Uterus (tissue), 4 donors: ENCODE data around the gene TMEM87A. TPM values are rescaled to one million over a fixed set of nuclear protein-coding genes. Genes with fewer than 3 reads are reported as not detected.
A peak's percentile ranks its signal among the peaks of the same experiment; 100 is the strongest.

ENCODE experiments used
- DNase-seq, 2 donors: peaks; one replicate each; pipeline ENCODE4 v3.0.0-alpha.2; 2019 to 2020
- H3K27ac ChIP-seq, 2 donors: fragments of 200-600 bp; sonication (generic); 1 replicate in 1 of 2; 2 replicates in 1 of 2; pipeline ENCODE4 v1.5.1; 2016 to 2018
- H3K27me3 ChIP-seq, 2 donors: fragments of 200-600 bp; sonication (generic); one replicate each; pipeline ENCODE4 v1.5.1; 2018 to 2019; ENCODE audit warnings: control low read depth in 1 of 2
- H3K36me3 ChIP-seq, 2 donors: fragments of 200-600 bp; sonication (generic); one replicate each; pipeline ENCODE4 v1.5.1; 2019; ENCODE audit warnings: control low read depth in 1 of 2
- H3K4me1 ChIP-seq, 2 donors: fragments of 200-600 bp; sonication (generic); one replicate each; pipeline ENCODE4 v1.5.1; 2018 to 2019; ENCODE audit warnings: control low read depth in 1 of 2
- H3K4me3 ChIP-seq, 2 donors: fragments of 200-600 bp; sonication (generic); 1 replicate in 1 of 2; 2 replicates in 1 of 2; pipeline ENCODE4 v1.5.1; 2018 to 2019; ENCODE audit warnings: mild to moderate bottlenecking in 1 of 2
- H3K9me3 ChIP-seq, 2 donors: fragments of 200-600 bp; sonication (generic); one replicate each; pipeline ENCODE4 v1.5.1; 2019; ENCODE audit warnings: control low read depth in 1 of 2
- POLR2A ChIP-seq, 2 donors: fragments of 450-650 bp; IDR thresholded peaks; one replicate each; pipeline ENCODE4 v1.6.1; 2016; ENCODE audit warnings: antibody characterized with exemption in 2 of 2, mild to moderate bottlenecking in 1 of 2, moderate library complexity in 1 of 2
- intact Hi-C: fragments of 100-400 bp; cut with DNase I; formaldehyde crosslinking; loops from one replicate; pipeline ENCODE4 v1.15.1; 2023; ENCODE audit warnings: low total_unique reads
- total RNA-seq, 4 donors: library from RNA; depleted of rRNA in 3 of 4; stranded (reverse); fragments of >200 nt in 3 of 4; gene quantifications; one replicate each; pipeline versions ENCODE4 v1.1.0 to v1.2.4, GENCODE V29; 2014 to 2023
- TF ChIP-seq, protein P1 (sequence below), 4 experiments: fragments of 200-600 bp in 2 of 4; fragments of 450-650 bp in 2 of 4; sonication (generic) in 2 of 4; IDR thresholded peaks; one replicate each; pipeline ENCODE4 v1.5.1; 2016 to 2019; ENCODE audit warnings: antibody characterized with exemption in 4 of 4, mild to moderate bottlenecking in 2 of 4, moderate library complexity in 1 of 4
- donor health status: DM: yes; HTN: yes; CAD: no.

The TMEM87A gene
- total RNA-seq, 4 donors from 2014 or later = 25.4 to 96.5 (median 66.6) TPM

DNA sequence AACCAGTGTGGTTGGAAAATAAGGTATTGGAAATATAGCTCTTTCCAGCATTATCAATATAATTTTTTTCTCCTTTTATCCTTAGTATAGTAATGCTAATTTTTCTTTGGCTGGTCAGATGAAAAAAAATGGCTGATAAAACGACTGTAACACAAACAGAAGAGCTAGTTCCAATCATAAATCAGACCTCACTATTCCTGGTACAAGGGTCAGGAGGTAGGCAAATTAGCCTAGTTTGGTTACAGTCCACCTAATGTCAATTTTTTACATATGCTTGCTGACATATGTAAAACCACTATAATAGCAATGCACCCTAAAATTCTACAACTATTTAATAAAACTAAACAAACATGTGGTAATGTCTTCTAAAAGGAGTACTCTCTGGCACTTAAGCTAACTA is 45.2 kb downstream of the TMEM87A start:
- TF ChIP-seq, protein P1, sequence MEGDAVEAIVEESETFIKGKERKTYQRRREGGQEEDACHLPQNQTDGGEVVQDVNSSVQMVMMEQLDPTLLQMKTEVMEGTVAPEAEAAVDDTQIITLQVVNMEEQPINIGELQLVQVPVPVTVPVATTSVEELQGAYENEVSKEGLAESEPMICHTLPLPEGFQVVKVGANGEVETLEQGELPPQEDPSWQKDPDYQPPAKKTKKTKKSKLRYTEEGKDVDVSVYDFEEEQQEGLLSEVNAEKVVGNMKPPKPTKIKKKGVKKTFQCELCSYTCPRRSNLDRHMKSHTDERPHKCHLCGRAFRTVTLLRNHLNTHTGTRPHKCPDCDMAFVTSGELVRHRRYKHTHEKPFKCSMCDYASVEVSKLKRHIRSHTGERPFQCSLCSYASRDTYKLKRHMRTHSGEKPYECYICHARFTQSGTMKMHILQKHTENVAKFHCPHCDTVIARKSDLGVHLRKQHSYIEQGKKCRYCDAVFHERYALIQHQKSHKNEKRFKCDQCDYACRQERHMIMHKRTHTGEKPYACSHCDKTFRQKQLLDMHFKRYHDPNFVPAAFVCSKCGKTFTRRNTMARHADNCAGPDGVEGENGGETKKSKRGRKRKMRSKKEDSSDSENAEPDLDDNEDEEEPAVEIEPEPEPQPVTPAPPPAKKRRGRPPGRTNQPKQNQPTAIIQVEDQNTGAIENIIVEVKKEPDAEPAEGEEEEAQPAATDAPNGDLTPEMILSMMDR (IDR thresholded peaks at IDR 0.05) = no peak
- no peak for TF ChIP-seq POLR2A (IDR thresholded peaks at IDR 0.05)
- Histone ChIP-seq H3K27me3 (no peaks in the 10 kb centered on the region), H3K36me3 (no peaks in the 10 kb centered on the region), H3K4me3 (no peak overlapping the region), H3K4me1 (no peaks in the 10 kb centered on the region), H3K27ac (no peak overlapping the region), H3K9me3 (no peaks in the 10 kb centered on the region)
- no peak for DNase-seq
- intact Hi-C loops = no loop called here

GRCh38 chr15:42226648-42227047 is 46.6 kb downstream of the TMEM87A start:
- no peaks in the 10 kb centered on the region for H3K27me3 ChIP-seq
- H3K27ac ChIP-seq = no peak overlapping the region
- no peak for TF ChIP-seq POLR2A (IDR thresholded peaks at IDR 0.05)
- TF ChIP-seq, protein P1 (IDR thresholded peaks at IDR 0.05) = no peak
- intact Hi-C loops = no loop called here
- no peak overlapping the region for H3K4me3 ChIP-seq
- H3K36me3 ChIP-seq = no peaks in the 10 kb centered on the region
- no peaks in the 10 kb centered on the region for H3K4me1 ChIP-seq
- DNase-seq = no peak
- H3K9me3 ChIP-seq = no peaks in the 10 kb centered on the region

DNA sequence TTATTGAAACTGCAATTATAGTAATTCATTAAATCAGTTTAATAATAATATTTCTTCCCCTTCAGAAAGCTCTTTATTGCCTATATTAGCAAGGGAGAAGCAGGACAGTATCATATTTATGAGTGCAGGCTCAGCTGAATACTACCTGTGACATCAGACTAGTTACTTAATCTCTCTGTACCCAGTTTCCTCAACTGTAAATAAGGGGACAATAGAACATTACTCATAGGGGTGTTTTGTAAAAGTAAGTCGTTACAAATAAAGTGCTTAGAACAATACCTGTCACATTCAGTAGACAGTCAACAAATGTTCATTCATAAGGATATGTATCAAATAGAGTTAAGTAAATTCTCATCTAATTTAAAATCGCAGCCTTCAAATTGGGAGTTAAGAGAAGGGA is 53.0 kb downstream of the TMEM87A start:
- DNase-seq = no peak
- TF ChIP-seq, protein P1 (IDR thresholded peaks at IDR 0.05) = no peak
- no peak for TF ChIP-seq POLR2A (IDR thresholded peaks at IDR 0.05)
- no peaks in the 10 kb centered on the region for H3K27me3 ChIP-seq
- H3K36me3 ChIP-seq = no peaks in the 10 kb centered on the region
- no peak overlapping the region for H3K4me3 ChIP-seq
- intact Hi-C loops = no loop called here
- H3K9me3 ChIP-seq = no peaks in the 10 kb centered on the region
- no peak overlapping the region for H3K27ac ChIP-seq
- no peaks in the 10 kb centered on the region for H3K4me1 ChIP-seq

DNA sequence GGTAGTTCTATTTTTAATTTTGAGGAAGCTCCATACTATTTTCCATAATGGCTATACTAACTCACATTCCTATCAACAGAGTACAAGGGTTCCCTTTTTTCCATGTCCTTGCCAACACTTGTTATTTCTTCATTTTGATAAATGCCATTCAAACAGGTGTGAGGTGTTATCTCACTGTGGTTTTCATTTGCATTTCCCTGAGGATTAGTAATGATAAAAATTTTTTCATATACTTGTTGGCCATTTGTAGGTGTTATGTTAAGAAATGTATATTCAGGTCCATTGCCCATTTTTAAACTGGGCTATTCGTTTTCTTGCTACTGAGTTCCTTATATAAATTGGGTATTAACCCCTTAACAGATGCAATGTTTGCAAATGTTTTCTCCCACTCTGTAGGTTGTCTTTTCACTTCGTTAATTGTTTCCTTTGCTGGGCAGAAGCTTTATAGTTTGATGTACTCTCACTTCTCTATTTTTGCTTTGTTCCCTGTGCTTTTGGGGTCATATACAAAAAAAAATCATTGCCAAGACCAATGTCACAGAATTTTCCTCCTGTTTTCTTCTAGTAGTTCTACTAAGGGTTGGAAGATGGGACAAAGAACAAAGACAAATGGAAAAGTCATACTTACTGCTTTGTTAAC is 54.2 kb downstream of the TMEM87A start:
- H3K4me1 ChIP-seq = no peaks in the 10 kb centered on the region
- no peak for DNase-seq
- H3K36me3 ChIP-seq = no peaks in the 10 kb centered on the region
- H3K27ac ChIP-seq = no peak overlapping the region
- H3K27me3 ChIP-seq = no peaks in the 10 kb centered on the region
- no peak for TF ChIP-seq POLR2A (IDR thresholded peaks at IDR 0.05)
- TF ChIP-seq, protein P1 (IDR thresholded peaks at IDR 0.05) = peak in 1 of 4 experiments; percentile 1
- no peak overlapping the region for H3K4me3 ChIP-seq
- intact Hi-C loops = no loop called here
- no peaks in the 10 kb centered on the region for H3K9me3 ChIP-seq

DNA sequence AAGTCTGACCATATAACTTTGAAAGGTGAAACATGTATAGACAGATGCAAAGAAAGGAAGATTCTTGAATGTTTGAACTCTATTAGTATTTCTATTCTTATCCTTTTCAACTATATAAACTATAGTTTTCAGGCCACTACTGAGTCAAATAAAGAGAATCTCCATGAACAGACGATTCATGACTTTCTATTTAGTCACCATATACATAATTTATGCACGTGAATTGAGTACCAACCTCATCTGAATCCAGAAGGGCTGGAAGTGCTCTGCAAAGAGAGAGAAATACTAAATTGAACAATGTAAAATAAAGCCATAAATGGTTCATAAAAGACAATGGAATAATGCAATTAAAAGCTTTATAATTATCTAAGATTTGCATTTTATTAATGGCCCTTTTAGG is 55.7 kb downstream of the TMEM87A start:
- intact Hi-C loops = no loop called here
- no peaks in the 10 kb centered on the region for H3K9me3 ChIP-seq

More for the DNA sequence above, 55.7 kb downstream of the TMEM87A start:
- DNase-seq = no peak
- TF ChIP-seq, protein P1 (IDR thresholded peaks at IDR 0.05) = no peak
- TF ChIP-seq POLR2A (IDR thresholded peaks at IDR 0.05) = no peak
- H3K36me3 ChIP-seq = no peaks in the 10 kb centered on the region
- no peaks in the 10 kb centered on the region for H3K4me1 ChIP-seq
- no peak overlapping the region for H3K4me3 ChIP-seq
- no peaks in the 10 kb centered on the region for H3K27me3 ChIP-seq
- no peak overlapping the region for H3K27ac ChIP-seq
